ENCODE data around the gene CTNNBL1. TPM values are rescaled to one million over a fixed set of nuclear protein-coding genes. Genes with fewer than 3 reads are reported as not detected.
A peak's percentile ranks its signal among the peaks of the same experiment; 100 is the strongest.

The CTNNBL1 gene
- polyA plus RNA-seq, 1 of the 3 experiments (the other 2 are of a cell fraction) = 29.5 TPM

GRCh38 chr20:37913567-37914366 lies 219.9 kb downstream of the CTNNBL1 start:
- CTCF ChIA-PET = interaction anchor here (0.6 to 5.2 kb wide), 7 partner anchors 32 to 349 kb away, joined by 3 to 30 read pairs (median 4); no protein-coding TSS in a partner anchor
- WGBS (ENCODE audit: low lambda C conversion rate) = 84% methylated on average over 19 of the region's 19 CpGs
- peaks cover 8% of the 10 kb centered on the region; the same call in 1 of the 2 replicates for H3K27me3 ChIP-seq (ENCODE audit: insufficient read depth)

GRCh38 chr20:37914367-37914671 lies 220.5 kb downstream of the CTNNBL1 start:
- ChIA-PET CTCF (interaction anchor here (0.9 to 2.5 kb wide), 4 partner anchors 18 to 350 kb away, joined by 3 to 12 read pairs (median 4); no protein-coding TSS in a partner anchor), POLR2A (interaction anchor here (0.9 to 1.3 kb wide), 2 partner anchors 73 to 78 kb away, joined by 4 to 12 read pairs; no protein-coding TSS in a partner anchor)
- no peaks in the 10 kb centered on the region for H3K9me2 ChIP-seq
- no peak for TF ChIP-seq MAX (IDR thresholded peaks at IDR 0.05; ENCODE audit: low read depth)
- no peak for TF ChIP-seq EZH2phosphoT487 (IDR thresholded peaks at IDR 0.05; ENCODE audit: borderline replicate concordance, low read depth)
- TF ChIP-seq MEF2A (IDR thresholded peaks at IDR 0.05; ENCODE audit: borderline replicate concordance, low read depth) = no peak
- no peak for TF ChIP-seq IRF3 (IDR thresholded peaks at IDR 0.05; ENCODE audit: low read depth, low read length)
- no peak for TF ChIP-seq PBX3 (IDR thresholded peaks at IDR 0.05)
- TF ChIP-seq NRF1 (IDR thresholded peaks at IDR 0.05; ENCODE audit: low read depth, low read length) = no peak
- TF ChIP-seq POLR2AphosphoS5 (IDR thresholded peaks at IDR 0.05; ENCODE audit: low read depth, low read length) = no peak
- TF ChIP-seq RCOR1 (IDR thresholded peaks at IDR 0.05; ENCODE audit: low read length) = no peak
- no peak for TF ChIP-seq EP300 (IDR thresholded peaks at IDR 0.05; ENCODE audit: borderline replicate concordance in 1 of 2, low read depth in 1 of 2, low read length in 1 of 2)

More at GRCh38 chr20:37913567-37914366, 219.9 kb downstream of the CTNNBL1 start:
- Histone ChIP-seq H3K4me1 (ENCODE audit: control insufficient read depth in 1 of 2, insufficient read depth in 2 of 2, low read depth in 1 of 2, low read length in 1 of 2) (peaks cover 14 to 34% of the 10 kb centered on the region in 2 experiments; a peak in 2 of 4 replicates), H3K4me2 (no peak overlapping the region), H2AFZ (ENCODE audit: low read depth) (no peak overlapping the region), H3K9me2 (no peaks in the 10 kb centered on the region), H3K36me3 (replicated peaks in 1 of 2; ENCODE audit: control insufficient read depth in 1 of 2, insufficient read depth in 2 of 2, low read length in 1 of 2) (no peaks in the 10 kb centered on the region), H3F3A (replicated peaks; ENCODE audit: insufficient read depth) (no peaks in the 10 kb centered on the region), H3K4me3 (ENCODE audit: low read depth in 2 of 2, low read length in 1 of 2) (no peak overlapping the region), H3K27ac (ENCODE audit: low read depth in 2 of 2, low read length in 1 of 2) (no peak overlapping the region), H3K9ac (no peak overlapping the region), H3K9me3 (no peaks in the 10 kb centered on the region), H3K79me2 (ENCODE audit: insufficient read depth) (no peaks in the 10 kb centered on the region), H4K20me1 (ENCODE audit: insufficient read depth) (no peaks in the 10 kb centered on the region)
- no peak for TF ChIP-seq CTCF (IDR thresholded peaks at IDR 0.05)
- no peak for TF ChIP-seq NRF1 (IDR thresholded peaks at IDR 0.05; ENCODE audit: low read depth, low read length)
- no peak for TF ChIP-seq MAX (IDR thresholded peaks at IDR 0.05; ENCODE audit: low read depth)
- no peak for TF ChIP-seq RXRA (IDR thresholded peaks at IDR 0.05; ENCODE audit: borderline replicate concordance, low read depth)
- TF ChIP-seq JUND (IDR thresholded peaks at IDR 0.05) = no peak
- no peak for TF ChIP-seq PBX3 (IDR thresholded peaks at IDR 0.05)
- no peak for TF ChIP-seq RAD21 (IDR thresholded peaks at IDR 0.05; ENCODE audit: low read length)
- no peak for TF ChIP-seq TCF12 (IDR thresholded peaks at IDR 0.05)
- peak; percentile 49 for DNase-seq
- POLR2A ChIA-PET = no interaction called here

More at GRCh38 chr20:37914367-37914671, 220.5 kb downstream of the CTNNBL1 start:
- WGBS (ENCODE audit: low lambda C conversion rate) = 69% methylated on average over 5 of the region's 5 CpGs
- DNase-seq = no peak
- peaks cover 8% of the 10 kb centered on the region; the same call in 1 of the 2 replicates for H3K27me3 ChIP-seq (ENCODE audit: insufficient read depth)
- no peak overlapping the region for H3K9ac ChIP-seq
- H3K9me3 ChIP-seq = no peaks in the 10 kb centered on the region
- H3K4me2 ChIP-seq = no peak overlapping the region
- no peaks in the 10 kb centered on the region for H3K36me3 ChIP-seq (replicated peaks in 1 of 2; ENCODE audit: control insufficient read depth in 1 of 2, insufficient read depth in 2 of 2, low read length in 1 of 2)
- H3K4me3 ChIP-seq (ENCODE audit: low read depth in 2 of 2, low read length in 1 of 2) = no peak overlapping the region
- no peaks in the 10 kb centered on the region for H3K79me2 ChIP-seq (ENCODE audit: insufficient read depth)
- no peaks in the 10 kb centered on the region for H3F3A ChIP-seq (replicated peaks; ENCODE audit: insufficient read depth)
- no peak overlapping the region for H2AFZ ChIP-seq (ENCODE audit: low read depth)
- H3K4me1 ChIP-seq (ENCODE audit: control insufficient read depth in 1 of 2, insufficient read depth in 2 of 2, low read depth in 1 of 2, low read length in 1 of 2) = peaks cover 14 to 38% of the 10 kb centered on the region in 2 experiments; a peak in 2 of 4 replicates
- H3K27ac ChIP-seq (ENCODE audit: low read depth in 2 of 2, low read length in 1 of 2) = no peak overlapping the region
- H4K20me1 ChIP-seq (ENCODE audit: insufficient read depth) = no peaks in the 10 kb centered on the region

Data from SK-N-SH (cell line).